NT2/D1 (cell line): ENCODE results near the gene LANCL3.

ENCODE experiments used
- SUZ12 ChIP-seq: IDR thresholded peaks from 2 replicates; pipeline ENCODE4 v1.6.1; 2011; ENCODE audit not compliant: insufficient read length, insufficient read depth; ENCODE audit errors: extremely low read depth
- YY1 ChIP-seq: IDR thresholded peaks from 2 replicates; pipeline ENCODE4 v1.6.1; 2011; ENCODE audit not compliant: insufficient read length, insufficient read depth
- ZNF274 ChIP-seq: IDR thresholded peaks from 2 replicates; pipeline ENCODE4 v1.6.1; 2011; ENCODE audit warnings: mild to moderate bottlenecking, low read depth, low read length

GRCh38 chrX:37590047-37590446 lies 18.6 kb downstream of the LANCL3 start:
- no peak for TF ChIP-seq YY1
- no peak for TF ChIP-seq ZNF274
- no peak for TF ChIP-seq SUZ12
